ENCODE measurements around the gene TAF11L10. TPM values are rescaled to one million over a fixed set of nuclear protein-coding genes. Genes with fewer than 3 reads are reported as not detected.

TAF11L10 gene
- total RNA-seq, 1 donor from 2014 or later = not detected

Other genes with a start within 250 kb of the TAF11L10 start
- not detected in 2 replicates for gene TAF11L2, start 99.6 kb downstream of the TAF11L10 start, total RNA-seq
- not detected in 2 replicates for gene TAF11L3, start 79.5 kb downstream of the TAF11L10 start, total RNA-seq
- gene TAF11L4, start 76.0 kb downstream of the TAF11L10 start, total RNA-seq = not detected in 2 replicates
- not detected in 2 replicates for gene TAF11L5, start 72.6 kb downstream of the TAF11L10 start, total RNA-seq
- not detected in 2 replicates for gene TAF11L6, start 69.2 kb downstream of the TAF11L10 start, total RNA-seq
- gene TAF11L7, start 12.1 kb downstream of the TAF11L10 start, total RNA-seq = not detected in 2 replicates
- not detected in 2 replicates for gene TAF11L8, start 6.9 kb downstream of the TAF11L10 start, total RNA-seq
- gene TAF11L9, start 3.4 kb downstream of the TAF11L10 start, total RNA-seq = not detected in 2 replicates
- 0.41 TPM in 1 of 2 replicates, not detected in the other for gene TAF11L11, start 6.4 kb upstream of the TAF11L10 start, total RNA-seq
- gene TAF11L12, start 12.6 kb upstream of the TAF11L10 start, total RNA-seq = 0.34 TPM in 1 of 2 replicates, not detected in the other
- not detected in 2 replicates for gene TAF11L13, start 34.3 kb upstream of the TAF11L10 start, total RNA-seq
- 0.41 TPM in 1 of 2 replicates, not detected in the other for gene TAF11L14, start 36.6 kb upstream of the TAF11L10 start, total RNA-seq

All from astrocyte (in vitro differentiated cells and primary cell).